Sigmoid colon (tissue), 7 donors: Measurements from ENCODE around the gene NUBP2. TPM values are rescaled to one million over a fixed set of nuclear protein-coding genes. Genes with fewer than 3 reads are reported as not detected.
A peak's percentile ranks its signal among the peaks of the same experiment; 100 is the strongest.

ENCODE experiments used
- DNase-seq: peaks from one replicate; pipeline ENCODE4 v3.0.0-alpha.2; 2019
- H3K27ac ChIP-seq, 4 donors: fragments of 200-600 bp; sonication (generic); one replicate each; pipeline ENCODE4 v1.5.1; 2016 to 2019; ENCODE audit warnings: mild to moderate bottlenecking in 1 of 4
- H3K27me3 ChIP-seq, 3 donors: fragments of 200-600 bp; sonication (generic); one replicate each; pipeline ENCODE4 v1.5.1; 2019; ENCODE audit warnings: mild to moderate bottlenecking in 1 of 3
- H3K36me3 ChIP-seq, 4 donors: fragments of 200-600 bp; sonication (generic); one replicate each; pipeline ENCODE4 v1.5.1; 2016 to 2019
- H3K4me1 ChIP-seq, 4 donors: fragments of 200-600 bp; sonication (generic); one replicate each; pipeline ENCODE4 v1.5.1; 2017 to 2019
- H3K4me3 ChIP-seq, 4 donors: fragments of 200-600 bp; sonication (generic); one replicate each; pipeline ENCODE4 v1.5.1; 2017 to 2019; ENCODE audit warnings: mild to moderate bottlenecking in 2 of 4, moderate library complexity in 1 of 4
- H3K9me3 ChIP-seq, 4 donors: fragments of 200-600 bp in 3 of 4; sonication (generic) in 3 of 4; one replicate each; pipeline versions ENCODE4 v1.5.1 to v1.6.1; 2013 to 2019
- EP300 ChIP-seq, 4 donors: sonication (generic); formaldehyde crosslinking; IDR thresholded peaks; one replicate each; pipeline ENCODE4 v1.6.1; 2017; ENCODE audit warnings: antibody characterized with exemption in 4 of 4
- POLR2A ChIP-seq, 2 donors: fragments of 450-650 bp; IDR thresholded peaks; one replicate each; pipeline ENCODE4 v1.6.1; 2016; ENCODE audit warnings: antibody characterized with exemption in 2 of 2, mild to moderate bottlenecking in 2 of 2, moderate library complexity in 2 of 2
- POLR2AphosphoS5 ChIP-seq, 4 donors: sonication (generic); formaldehyde crosslinking; IDR thresholded peaks; one replicate each; pipeline ENCODE4 v1.6.1; 2017; ENCODE audit warnings: antibody characterized with exemption in 4 of 4
- WGBS, 2 donors: extraction: QIAGEN DNeasy Blood & Tissue Kit; methylation state at CpG; one replicate each; pipeline ENCODE4 v1.1.7; 2013; 5-methylcytosine and 5-hydroxymethylcytosine counted together
- intact Hi-C: fragments of 100-400 bp; cut with DNase I; formaldehyde crosslinking; loops from one replicate; pipeline ENCODE4 v1.15.1; 2023
- polyA plus RNA-seq, 3 donors: library from polyadenylated mRNA; stranded (reverse); fragments of 200-250 nt; gene quantifications; one replicate each; pipeline ENCODE4 v1.2.3, GENCODE V29; 2013
- total RNA-seq, 4 donors: library from RNA; depleted of rRNA; stranded (reverse); fragments of >200 nt; gene quantifications; one replicate each; pipeline ENCODE4 v1.1.0, GENCODE V29; 2016
- TF ChIP-seq, protein P1 (sequence below), 4 experiments: fragments of 450-650 bp in 3 of 4; fragments of 200-600 bp in 1 of 4; IDR thresholded peaks; one replicate each; pipeline ENCODE4 v1.5.1; 2016 to 2019; ENCODE audit warnings: antibody characterized with exemption in 4 of 4, mild to moderate bottlenecking in 3 of 4, moderate library complexity in 2 of 4
- donor health status: healthy with polysubstance abuse.
- donor health status: Bipolar disorder and iron deficiency.
- donor health status: healthy.

Gene NUBP2
- total and polyA plus RNA-seq, 7 donors: 53.5 to 170 (median 77.8) TPM

DNA sequence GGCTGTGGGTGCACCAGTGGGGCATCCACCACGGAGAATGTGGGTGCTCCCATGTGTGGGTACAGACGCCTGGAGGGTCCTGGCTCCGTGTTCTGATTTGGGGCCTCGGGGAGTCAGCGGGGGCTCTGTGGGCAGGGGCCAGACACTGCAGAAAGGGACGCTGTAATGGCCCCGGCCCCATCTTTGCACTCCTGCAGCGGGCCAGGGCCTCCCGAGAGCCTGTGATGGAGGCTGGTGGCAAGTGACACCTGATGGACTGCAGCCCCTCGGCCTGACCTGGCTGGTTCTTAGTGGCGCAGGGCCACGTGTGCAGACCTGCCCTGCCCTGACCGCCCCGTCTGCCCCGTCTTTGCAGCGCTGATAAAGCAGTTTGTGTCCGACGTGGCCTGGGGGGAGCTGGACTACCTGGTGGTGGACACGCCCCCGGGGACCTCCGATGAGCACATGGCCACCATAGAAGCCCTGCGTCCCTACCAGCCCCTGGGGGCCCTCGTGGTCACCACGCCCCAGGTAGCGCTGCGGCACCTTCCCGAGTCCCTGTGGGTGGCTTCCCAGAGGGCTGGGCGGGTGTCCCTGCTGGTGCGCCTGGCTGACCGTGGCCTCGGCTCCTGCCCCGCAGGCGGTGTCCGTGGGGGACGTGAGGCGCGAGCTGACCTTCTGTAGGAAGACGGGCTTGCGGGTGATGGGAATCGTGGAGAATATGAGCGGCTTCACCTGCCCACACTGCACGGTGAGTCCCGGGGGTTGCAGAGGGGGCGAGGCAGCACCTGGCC is 4.7 kb downstream of the NUBP2 start:
- no peak for DNase-seq
- intact Hi-C loops: no loop called here
- no peak overlapping the region for H3K27ac ChIP-seq
- H3K9me3 ChIP-seq: no peaks in the 10 kb centered on the region
- H3K4me3 ChIP-seq: no peak overlapping the region
- WGBS, 2 donors: 94 to 96% methylated on average over 44 of the region's 44 CpGs
- no peak for TF ChIP-seq POLR2A (IDR thresholded peaks at IDR 0.05)
- no peak for TF ChIP-seq EP300 (IDR thresholded peaks at IDR 0.05)
- TF ChIP-seq POLR2AphosphoS5 (IDR thresholded peaks at IDR 0.05): no peak
- TF ChIP-seq, protein P1, sequence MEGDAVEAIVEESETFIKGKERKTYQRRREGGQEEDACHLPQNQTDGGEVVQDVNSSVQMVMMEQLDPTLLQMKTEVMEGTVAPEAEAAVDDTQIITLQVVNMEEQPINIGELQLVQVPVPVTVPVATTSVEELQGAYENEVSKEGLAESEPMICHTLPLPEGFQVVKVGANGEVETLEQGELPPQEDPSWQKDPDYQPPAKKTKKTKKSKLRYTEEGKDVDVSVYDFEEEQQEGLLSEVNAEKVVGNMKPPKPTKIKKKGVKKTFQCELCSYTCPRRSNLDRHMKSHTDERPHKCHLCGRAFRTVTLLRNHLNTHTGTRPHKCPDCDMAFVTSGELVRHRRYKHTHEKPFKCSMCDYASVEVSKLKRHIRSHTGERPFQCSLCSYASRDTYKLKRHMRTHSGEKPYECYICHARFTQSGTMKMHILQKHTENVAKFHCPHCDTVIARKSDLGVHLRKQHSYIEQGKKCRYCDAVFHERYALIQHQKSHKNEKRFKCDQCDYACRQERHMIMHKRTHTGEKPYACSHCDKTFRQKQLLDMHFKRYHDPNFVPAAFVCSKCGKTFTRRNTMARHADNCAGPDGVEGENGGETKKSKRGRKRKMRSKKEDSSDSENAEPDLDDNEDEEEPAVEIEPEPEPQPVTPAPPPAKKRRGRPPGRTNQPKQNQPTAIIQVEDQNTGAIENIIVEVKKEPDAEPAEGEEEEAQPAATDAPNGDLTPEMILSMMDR (IDR thresholded peaks at IDR 0.05): no peak
- peaks cover 0 to 61% (median 32%) of the 10 kb centered on the region in 4 donors for H3K36me3 ChIP-seq
- peaks cover 0 to 28% (median 21%) of the 10 kb centered on the region in 4 donors for H3K4me1 ChIP-seq
- H3K27me3 ChIP-seq: no peaks in the 10 kb centered on the region

DNA sequence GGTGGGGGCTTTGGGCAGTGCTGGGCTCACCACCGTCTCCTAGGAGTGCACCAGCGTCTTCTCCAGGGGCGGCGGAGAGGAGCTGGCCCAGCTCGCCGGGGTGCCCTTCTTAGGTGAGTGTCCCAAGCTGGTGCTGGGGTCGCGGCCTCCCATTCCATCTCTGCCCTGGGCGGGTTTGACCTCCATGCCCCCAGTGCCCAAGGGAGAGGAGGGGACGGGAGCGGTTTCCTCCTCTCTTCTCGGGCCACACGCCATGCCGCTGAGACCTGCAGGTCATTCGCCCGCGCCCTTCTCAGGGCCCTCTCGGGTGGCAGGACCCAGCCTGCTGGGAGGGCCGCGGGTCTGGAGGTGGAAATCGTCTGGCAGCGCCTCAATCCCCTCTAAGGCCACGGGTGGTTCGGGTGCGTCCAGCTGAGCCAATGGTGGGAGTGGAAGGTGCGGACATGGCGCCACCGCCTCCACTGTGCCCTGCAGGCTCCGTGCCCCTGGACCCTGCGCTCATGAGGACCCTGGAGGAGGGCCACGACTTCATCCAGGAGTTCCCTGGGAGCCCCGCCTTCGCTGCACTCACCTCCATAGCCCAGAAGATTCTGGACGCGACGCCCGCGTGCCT is 5.4 kb downstream of the NUBP2 start:
- H3K9me3 ChIP-seq: no peaks in the 10 kb centered on the region
- intact Hi-C loops: no loop called here
- H3K36me3 ChIP-seq: peaks cover 0 to 61% (median 32%) of the 10 kb centered on the region in 4 donors
- H3K27me3 ChIP-seq: no peaks in the 10 kb centered on the region
- TF ChIP-seq POLR2A (IDR thresholded peaks at IDR 0.05) (no peak), POLR2AphosphoS5 (IDR thresholded peaks at IDR 0.05) (no peak), EP300 (IDR thresholded peaks at IDR 0.05) (no peak)
- TF ChIP-seq, protein P1 (IDR thresholded peaks at IDR 0.05): no peak
- peaks cover 0 to 27% (median 21%) of the 10 kb centered on the region in 4 donors for H3K4me1 ChIP-seq
- H3K4me3 ChIP-seq: no peak overlapping the region
- no peak overlapping the region for H3K27ac ChIP-seq
- DNase-seq: peak; percentile 65
- WGBS, 2 donors: 94 to 95% methylated on average over 38 of the region's 38 CpGs

DNA sequence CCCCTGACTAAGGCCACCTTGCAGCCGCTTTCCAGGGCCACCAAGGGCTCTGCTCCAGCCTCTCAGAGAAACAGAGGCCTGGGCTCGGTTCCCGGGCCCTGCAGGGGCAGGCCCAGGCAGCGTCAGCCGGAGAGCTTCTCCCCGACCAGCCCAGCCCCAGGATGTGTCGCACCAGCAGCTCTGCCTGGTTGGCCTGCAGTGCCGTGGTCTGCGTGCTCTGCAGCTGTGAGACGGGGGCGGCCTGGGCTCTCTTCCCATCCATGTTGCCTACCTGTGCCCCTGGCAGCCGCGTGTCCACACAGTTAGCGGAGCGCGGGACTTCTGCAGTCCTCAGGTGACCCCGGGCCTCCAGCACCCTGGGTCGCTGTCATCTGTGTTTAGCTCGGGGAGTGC is 5.9 kb downstream of the NUBP2 start:
- Histone ChIP-seq H3K9me3 (no peaks in the 10 kb centered on the region), H3K36me3 (peaks cover 0 to 61% (median 32%) of the 10 kb centered on the region in 4 donors), H3K4me1 (peaks cover 0 to 23% (median 16%) of the 10 kb centered on the region in 4 donors), H3K4me3 (no peak overlapping the region), H3K27me3 (no peaks in the 10 kb centered on the region), H3K27ac (no peak overlapping the region)
- 78 to 87% methylated on average over 19 of the region's 19 CpGs for WGBS, 2 donors
- peak; percentile 58 for DNase-seq
- intact Hi-C loops: no loop called here
- no peak for TF ChIP-seq EP300 (IDR thresholded peaks at IDR 0.05)
- no peak for TF ChIP-seq POLR2AphosphoS5 (IDR thresholded peaks at IDR 0.05)
- no peak for TF ChIP-seq POLR2A (IDR thresholded peaks at IDR 0.05)
- TF ChIP-seq, protein P1 (IDR thresholded peaks at IDR 0.05): no peak

DNA sequence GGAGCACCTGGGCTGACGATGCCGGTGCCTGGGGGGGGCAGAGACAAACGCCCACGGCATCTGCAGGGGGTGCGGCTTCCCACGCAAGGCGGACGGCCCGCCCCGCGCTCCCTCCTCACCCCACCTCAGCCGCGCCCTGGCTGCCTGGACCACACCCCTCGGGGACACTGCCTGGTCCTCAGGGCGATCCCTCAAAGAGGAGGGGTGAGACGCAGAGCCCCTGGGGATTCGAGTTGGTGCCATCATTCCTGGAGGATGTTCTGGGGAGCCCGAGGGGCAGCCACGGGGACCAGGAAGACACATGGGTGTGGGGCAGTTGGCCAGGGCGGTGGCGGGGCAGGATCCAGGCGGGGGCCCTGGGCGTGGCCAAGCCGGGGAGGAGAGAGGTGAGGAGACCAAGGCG is 6.9 kb downstream of the NUBP2 start:
- H3K36me3 ChIP-seq: peaks cover 0 to 61% (median 32%) of the 10 kb centered on the region in 4 donors
- H3K4me1 ChIP-seq: peaks cover 0 to 14% (median 7%) of the 10 kb centered on the region in 4 donors
- H3K27ac ChIP-seq: no peak overlapping the region
- WGBS, 2 donors: 51 to 85% methylated on average over 25 of the region's 25 CpGs
- no peak overlapping the region for H3K4me3 ChIP-seq
- DNase-seq: peak; percentile 58
- intact Hi-C loops: no loop called here
- no peaks in the 10 kb centered on the region for H3K27me3 ChIP-seq
- H3K9me3 ChIP-seq: no peaks in the 10 kb centered on the region
- TF ChIP-seq POLR2AphosphoS5 (IDR thresholded peaks at IDR 0.05) (no peak), POLR2A (IDR thresholded peaks at IDR 0.05) (no peak), EP300 (IDR thresholded peaks at IDR 0.05) (no peak)
- TF ChIP-seq, protein P1 (IDR thresholded peaks at IDR 0.05): no peak
